Right lobe of liver (tissue), 6 donors: ENCODE measurements around the gene PCDHGB2. TPM values are rescaled to one million over a fixed set of nuclear protein-coding genes. Genes with fewer than 3 reads are reported as not detected.
A peak's percentile ranks its signal among the peaks of the same experiment; 100 is the strongest.

ENCODE experiments used
- ATAC-seq, 4 donors: fragments of 200-7000 bp; cut with Tn5 transposase; one replicate each; pipeline ENCODE4 v1.9.1; 2020; ENCODE audit warnings: mild to moderate bottlenecking in 4 of 4, moderate library complexity in 4 of 4
- DNase-seq, 3 donors: peaks; one replicate each; pipeline ENCODE4 v3.0.0-alpha.2; 2020
- H3K27ac ChIP-seq, 3 donors: fragments of 200-600 bp; one replicate each; pipeline ENCODE4 v1.8.0; 2022
- H3K27me3 ChIP-seq, 2 donors: fragments of 200-600 bp; one replicate each; pipeline ENCODE4 v1.8.0; 2022
- H3K36me3 ChIP-seq, 4 donors: fragments of 200-600 bp; sonication (generic) in 1 of 4; one replicate each; pipeline versions ENCODE4 v1.5.1 to v1.8.0; 2017 to 2022; ENCODE audit warnings: control low read depth in 1 of 4
- H3K4me1 ChIP-seq, 4 donors: fragments of 200-600 bp; sonication (generic) in 1 of 4; one replicate each; pipeline versions ENCODE4 v1.5.1 to v1.8.0; 2017 to 2022; ENCODE audit warnings: control low read depth in 1 of 4
- H3K4me3 ChIP-seq, 3 donors: fragments of 200-600 bp; one replicate each; pipeline ENCODE4 v1.8.0; 2022
- H3K9me3 ChIP-seq, 4 donors: fragments of 200-600 bp; sonication (generic) in 1 of 4; one replicate each; pipeline versions ENCODE4 v1.5.1 to v1.8.0; 2017 to 2022; ENCODE audit warnings: control low read depth in 1 of 4
- CTCF ChIP-seq, 4 donors: fragments of 200-600 bp in 3 of 4; fragments of 450-650 bp in 1 of 4; IDR thresholded peaks; one replicate each; pipeline versions ENCODE4 v1.5.1 to v1.8.0; 2016 to 2022; ENCODE audit warnings: antibody characterized with exemption in 4 of 4, mild to moderate bottlenecking in 2 of 4
- POLR2A ChIP-seq: fragments of 450-650 bp; IDR thresholded peaks from one replicate; pipeline ENCODE4 v1.6.1; 2017; ENCODE audit warnings: antibody characterized with exemption, mild to moderate bottlenecking
- WGBS: methylation state at CpG from one replicate; pipeline ENCODE4 v1.1.6; 2018; ENCODE audit warnings: low coverage, low lambda C conversion rate; ENCODE audit not compliant: insufficient coverage; ENCODE audit errors: missing lambda C conversion rate; 5-methylcytosine and 5-hydroxymethylcytosine counted together
- intact Hi-C, 2 donors: fragments of 100-400 bp; cut with DNase I; formaldehyde crosslinking; loops; one replicate each; pipeline versions ENCODE4 v1.11.2 to v1.14.1; 2022
- total RNA-seq, 6 experiments: library from RNA; depleted of rRNA in 2 of 6; stranded (reverse); fragments of >200 nt in 2 of 6; fragmentation: NEBNext Ultra II Directional in 3 of 6; extraction: Animal tissue kit (Norgen Biotek cat#: 25700) in 3 of 6; gene quantifications; one replicate each; pipeline versions ENCODE4 v1.1.0 to v1.2.4, GENCODE V29; 2016 to 2023
- donor health status: DM: no; HTN: yes; CAD: no.
- donor health status: DM: no; HTN: no; CAD: no.
- donor health status: DM: no; HTN: no; CAD: no.
- donor health status: DM: no; HTN: yes; CAD: no.
- donor health status: DM: no; HTN: yes; CAD: no.

Gene PCDHGB2
- total RNA-seq, 6 experiments from 2014 or later = 0.51 to 2.8 (median 1.4) TPM

DNA sequence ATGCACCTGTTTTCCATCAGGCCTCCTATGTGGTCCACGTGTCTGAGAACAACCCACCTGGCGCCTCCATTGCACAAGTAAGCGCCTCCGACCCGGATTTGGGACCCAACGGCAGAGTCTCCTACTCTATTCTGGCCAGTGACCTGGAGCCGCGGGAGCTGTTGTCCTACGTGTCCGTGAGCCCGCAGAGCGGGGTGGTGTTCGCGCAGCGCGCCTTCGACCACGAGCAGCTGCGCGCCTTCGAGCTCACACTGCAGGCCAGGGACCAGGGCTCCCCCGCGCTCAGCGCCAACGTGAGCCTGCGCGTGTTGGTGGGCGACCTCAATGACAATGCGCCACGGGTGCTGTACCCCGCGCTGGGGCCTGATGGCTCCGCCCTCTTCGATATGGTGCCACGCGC lies 8.2 kb upstream of the PCDHGB2 start:
- no peaks in the 10 kb centered on the region for H3K36me3 ChIP-seq
- no peak for TF ChIP-seq CTCF (IDR thresholded peaks at IDR 0.05)
- no peak for TF ChIP-seq POLR2A
- H3K9me3 ChIP-seq = peaks cover 0 to 3% (median 0%) of the 10 kb centered on the region in 4 donors
- 38% methylated on average over 5 of the region's 36 CpGs for WGBS
- no peak overlapping the region for H3K27ac ChIP-seq
- no peak overlapping the region for H3K4me3 ChIP-seq
- DNase-seq (no peak), ATAC-seq (no peak)
- H3K27me3 ChIP-seq = no peaks in the 10 kb centered on the region
- intact Hi-C loops = no loop called here
- H3K4me1 ChIP-seq = no peaks in the 10 kb centered on the region

- no peak for TF ChIP-seq POLR2A
- TF ChIP-seq CTCF (IDR thresholded peaks at IDR 0.05) = peak in 3 of 4 donors; percentile 17 to 25 (median 25)
- Histone ChIP-seq H3K4me1 (no peaks in the 10 kb centered on the region), H3K36me3 (no peaks in the 10 kb centered on the region), H3K27ac (no peak within 1 kb of the TSS), H3K27me3 (no peaks in the 10 kb centered on the region), H3K4me3 (peak within 1 kb of the TSS in 2 of 3 donors; percentile 16 to 18), H3K9me3 (peaks cover 0 to 3% (median 0%) of the 10 kb centered on the region in 4 donors)
- intact Hi-C loops = no loop called here
- DNase-seq (no peak), ATAC-seq (no peak)
- 11% methylated on average over 19 of the region's 29 CpGs for WGBS
These were observed 4.8 kb upstream of the PCDHGB2 start, which contains the start of gene PCDHGA4 for GRCh38 chr5:141354900-141355469. PCDHGA4 (plus strand) TSS chr5:141355021; CDS start chr5:141355108, 87 bp downstream.

GRCh38 chr5:141355641-141356040 lies 4.2 kb upstream of the PCDHGB2 start:
- Histone ChIP-seq H3K9me3 (peaks cover 0 to 3% (median 0%) of the 10 kb centered on the region in 4 donors), H3K4me1 (no peaks in the 10 kb centered on the region), H3K36me3 (no peaks in the 10 kb centered on the region), H3K27me3 (peaks cover 0 to 1% of the 10 kb centered on the region in 2 donors), H3K4me3 (no peak overlapping the region), H3K27ac (no peak overlapping the region)
- TF ChIP-seq CTCF (IDR thresholded peaks at IDR 0.05) = no peak
- DNase-seq = no peak
- WGBS = 45% methylated on average over 24 of the region's 24 CpGs
- intact Hi-C loops = no loop called here
- no peak for ATAC-seq

DNA sequence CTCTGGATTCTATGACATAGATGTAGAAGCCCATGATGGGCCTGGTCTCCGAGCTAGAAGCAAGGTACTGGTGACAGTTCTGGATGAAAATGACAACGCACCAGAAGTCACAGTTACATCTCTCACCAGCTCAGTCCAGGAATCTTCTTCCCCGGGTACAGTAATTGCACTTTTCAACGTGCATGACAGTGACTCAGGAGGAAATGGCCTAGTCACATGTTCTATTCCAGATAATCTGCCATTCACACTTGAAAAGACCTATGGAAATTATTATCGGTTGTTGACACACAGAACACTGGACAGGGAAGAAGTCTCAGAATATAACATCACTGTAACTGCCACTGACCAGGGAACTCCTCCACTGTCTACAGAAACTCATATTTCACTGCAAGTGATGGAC lies 3.7 kb upstream of the PCDHGB2 start:
- Histone ChIP-seq H3K4me1 (no peaks in the 10 kb centered on the region), H3K9me3 (peaks cover 0 to 3% (median 0%) of the 10 kb centered on the region in 4 donors), H3K4me3 (no peak overlapping the region), H3K27ac (no peak overlapping the region), H3K27me3 (peaks cover 0 to 3% of the 10 kb centered on the region in 2 donors), H3K36me3 (no peaks in the 10 kb centered on the region)
- TF ChIP-seq POLR2A = no peak
- no peak for TF ChIP-seq CTCF (IDR thresholded peaks at IDR 0.05)
- intact Hi-C loops = no loop called here
- WGBS = 68% methylated on average over 5 of the region's 5 CpGs
- DNase-seq (no peak), ATAC-seq (no peak)
